HT1080 (cell line): Measurements from ENCODE around the gene VSIR. TPM values are rescaled to one million over a fixed set of nuclear protein-coding genes. Genes with fewer than 3 reads are reported as not detected.

Experiments used
- DNase-seq: peaks from one replicate; pipeline ENCODE4 v3.0.0-alpha.2; 2015; ENCODE audit warnings: low read depth
- total RNA-seq: library from RNA; depleted of rRNA; stranded (reverse); fragments of >200 nt; shearing (Covaris generic); gene quantifications from 2 replicates; pipeline ENCODE4 v1.2.3, GENCODE V29; 2014

Gene VSIR
- total RNA-seq, 1 experiment from 2014 or later = 0.02 TPM

DNA sequence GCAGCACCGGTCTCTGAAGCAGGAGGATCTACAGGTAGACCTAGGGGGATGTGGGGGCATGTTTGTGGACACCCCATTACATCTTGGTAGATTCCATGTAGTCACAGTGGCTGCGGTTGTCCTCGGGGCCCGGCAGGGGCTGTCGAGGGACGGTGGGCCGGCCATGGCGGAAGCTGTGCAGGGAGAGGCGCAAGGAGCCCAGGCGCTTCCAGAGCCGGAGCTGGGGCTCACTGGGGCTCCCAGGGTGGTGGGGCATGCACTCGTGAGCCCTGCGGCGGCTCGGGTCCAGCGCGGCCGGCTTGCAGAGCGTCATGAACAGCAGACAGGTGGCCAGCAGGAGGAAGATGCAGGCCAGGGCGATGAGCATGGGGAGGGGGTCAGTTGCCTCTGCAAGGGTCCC, 57.5 kb downstream of the VSIR start:
- DNase-seq = no peak

- no peak for DNase-seq
These were observed 58.3 kb downstream of the VSIR start for GRCh38 chr10:71715026-71715425.

GRCh38 chr10:71714592-71714991, 58.7 kb downstream of the VSIR start:
- DNase-seq = no peak

GRCh38 chr10:71714031-71714410, 59.3 kb downstream of the VSIR start:
- no peak for DNase-seq

GRCh38 chr10:71713135-71714030, 59.9 kb downstream of the VSIR start:
- DNase-seq = no peak

DNA sequence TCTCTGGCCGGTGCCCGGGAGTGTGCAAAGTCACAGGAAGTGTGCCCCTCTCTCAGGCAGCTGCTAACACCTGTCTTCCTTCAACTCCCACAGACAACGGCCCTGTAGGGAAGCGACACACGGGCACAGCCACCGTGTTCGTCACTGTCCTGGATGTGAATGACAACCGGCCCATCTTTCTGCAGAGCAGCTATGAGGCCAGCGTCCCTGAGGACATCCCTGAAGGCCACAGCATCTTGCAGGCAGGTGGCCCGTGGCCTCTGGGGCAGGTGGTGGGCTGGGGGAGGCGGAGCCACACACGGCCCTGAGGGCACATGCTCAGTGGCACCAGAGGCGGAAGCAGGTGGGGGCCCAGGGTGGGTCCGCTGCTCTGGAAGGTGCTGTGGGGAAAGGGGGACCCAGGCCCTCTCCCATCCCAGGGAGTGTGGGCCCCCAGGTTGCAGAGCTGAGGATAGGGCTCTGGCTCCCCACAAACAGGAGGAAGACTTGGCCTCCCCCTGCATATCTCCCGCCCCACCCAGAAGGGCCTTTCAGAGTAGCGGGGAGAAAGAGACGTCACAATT, 60.7 kb downstream of the VSIR start:
- DNase-seq = no peak

DNA sequence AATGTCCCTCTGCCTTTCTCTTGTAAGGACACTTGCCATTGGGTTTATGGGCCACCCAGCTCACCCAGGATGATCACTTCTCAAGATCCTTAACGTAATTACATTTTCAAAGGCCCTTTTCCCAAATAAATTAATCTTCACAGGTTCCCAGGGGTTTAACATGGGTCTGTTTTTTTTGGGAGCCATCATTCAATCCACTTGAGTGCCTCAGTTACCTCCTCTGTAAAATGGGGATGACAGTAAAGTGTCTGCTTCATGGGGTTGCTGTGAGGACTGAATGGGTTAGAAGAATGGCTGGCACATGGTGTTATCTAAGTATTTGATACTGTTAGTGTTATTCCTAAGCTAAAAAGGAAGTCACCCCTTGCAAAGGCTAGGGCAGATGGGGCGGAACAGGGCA, 61.1 kb downstream of the VSIR start:
- no peak for DNase-seq

GRCh38 chr10:71711052-71711623, 62.2 kb downstream of the VSIR start:
- no peak for DNase-seq

DNA sequence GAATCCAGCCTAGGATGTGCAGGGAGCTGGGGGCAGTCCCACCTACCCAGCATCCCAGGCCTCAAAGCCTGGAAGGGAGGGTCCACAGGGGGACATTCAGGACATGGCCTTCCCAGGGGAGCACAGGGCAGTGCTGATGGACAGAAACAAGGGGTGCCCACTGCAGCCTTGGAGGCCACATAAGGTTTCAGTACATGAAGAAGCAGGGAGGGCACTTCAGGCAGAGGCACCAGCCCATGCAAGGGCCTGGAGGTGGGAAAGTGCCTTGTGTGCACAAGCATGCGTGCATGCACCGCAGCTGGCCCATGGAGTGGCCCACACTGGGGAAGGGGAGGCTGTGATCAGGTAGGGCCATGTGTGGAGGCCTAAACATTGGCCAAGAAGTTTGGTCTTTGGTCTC, 62.8 kb downstream of the VSIR start:
- no peak for DNase-seq

GRCh38 chr10:71708897-71709882, 64.1 kb downstream of the VSIR start:
- no peak for DNase-seq

DNA sequence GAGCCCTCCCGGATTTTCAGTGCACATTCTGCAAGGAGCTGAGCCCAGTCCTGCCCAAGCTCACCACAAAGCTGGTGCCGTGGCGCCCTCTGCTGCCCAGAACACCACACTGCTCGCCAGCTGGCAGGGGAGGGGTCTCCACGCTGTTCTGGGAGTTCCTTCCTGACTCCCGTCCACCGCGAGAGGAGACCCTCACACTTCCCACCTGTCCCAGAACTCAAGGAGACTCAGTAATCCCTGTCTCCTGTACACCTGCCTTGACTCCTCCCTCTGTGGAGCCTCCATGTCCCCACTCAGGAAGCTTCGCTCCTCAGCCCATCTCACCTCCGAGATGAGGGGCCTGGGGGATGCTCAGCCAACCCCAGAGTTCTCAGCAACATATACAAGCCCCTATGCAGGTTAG, 65.0 kb downstream of the VSIR start:
- DNase-seq = no peak

DNA sequence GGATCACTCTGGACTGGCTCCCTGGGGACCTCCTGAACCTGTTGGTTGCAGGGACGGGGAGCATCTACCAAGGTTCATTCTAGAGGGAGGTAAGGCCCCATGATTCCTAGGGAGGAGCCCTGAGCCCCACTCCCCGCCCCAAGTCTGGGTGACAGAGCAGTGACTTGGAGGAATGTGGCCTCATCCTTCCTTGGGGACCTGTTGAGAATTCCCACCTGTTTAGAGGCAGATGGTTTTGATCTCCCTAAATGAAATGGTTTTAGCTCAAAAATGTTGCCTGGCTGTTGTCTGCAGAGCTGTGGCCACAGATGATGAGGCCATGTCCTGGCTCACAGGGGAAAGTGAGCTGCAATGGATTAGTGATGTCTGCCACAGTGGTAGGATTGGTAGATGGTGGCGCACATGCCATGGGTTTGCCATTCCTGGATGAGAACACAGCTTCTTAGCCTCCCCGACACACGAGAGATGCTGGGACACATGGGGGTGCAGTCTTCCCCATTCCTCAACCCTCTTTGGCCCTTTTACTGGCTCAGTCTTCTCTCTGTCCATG, 66.0 kb downstream of the VSIR start:
- no peak for DNase-seq

DNA sequence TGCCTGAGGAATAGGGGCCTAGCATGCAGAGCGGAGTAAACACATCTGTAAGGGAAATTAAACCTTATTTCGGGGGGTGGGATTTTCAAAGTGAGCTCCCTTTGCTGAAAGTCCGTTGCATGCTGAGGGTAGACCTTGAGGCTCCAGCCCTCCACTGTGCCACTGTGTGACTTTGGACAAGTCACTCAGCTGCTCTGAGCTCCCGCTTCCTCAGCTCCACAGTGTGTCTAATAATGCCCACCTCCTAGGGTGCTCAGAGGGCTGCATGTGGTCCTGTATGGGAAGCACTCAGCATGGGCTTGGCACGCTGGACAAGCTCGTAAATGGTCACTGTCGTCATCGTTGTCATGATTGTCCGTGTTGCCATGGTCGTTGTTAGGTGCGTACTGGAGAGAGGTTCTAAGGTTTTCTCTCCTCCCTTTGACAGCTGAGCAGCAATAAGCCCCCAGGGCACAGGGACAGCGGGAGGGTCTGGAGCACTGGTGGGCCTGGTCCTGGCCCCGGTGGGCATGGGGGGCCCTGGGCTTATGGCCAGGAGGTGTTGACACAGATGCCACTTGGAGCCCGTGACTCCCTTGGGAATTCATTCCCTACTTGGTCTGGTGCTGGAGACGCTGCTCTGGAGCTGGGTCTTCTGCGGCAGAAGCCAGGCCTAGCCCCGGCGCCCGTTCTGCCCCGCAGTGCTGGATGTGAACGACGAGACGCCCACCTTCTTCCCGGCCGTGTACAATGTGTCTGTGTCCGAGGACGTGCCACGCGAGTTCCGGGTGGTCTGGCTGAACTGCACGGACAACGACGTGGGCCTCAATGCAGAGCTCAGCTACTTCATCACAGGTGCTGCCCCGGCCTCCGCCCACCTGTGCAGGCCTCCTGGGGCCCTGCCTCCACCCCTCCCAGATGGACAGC, 66.9 kb downstream of the VSIR start:
- DNase-seq = no peak

DNA sequence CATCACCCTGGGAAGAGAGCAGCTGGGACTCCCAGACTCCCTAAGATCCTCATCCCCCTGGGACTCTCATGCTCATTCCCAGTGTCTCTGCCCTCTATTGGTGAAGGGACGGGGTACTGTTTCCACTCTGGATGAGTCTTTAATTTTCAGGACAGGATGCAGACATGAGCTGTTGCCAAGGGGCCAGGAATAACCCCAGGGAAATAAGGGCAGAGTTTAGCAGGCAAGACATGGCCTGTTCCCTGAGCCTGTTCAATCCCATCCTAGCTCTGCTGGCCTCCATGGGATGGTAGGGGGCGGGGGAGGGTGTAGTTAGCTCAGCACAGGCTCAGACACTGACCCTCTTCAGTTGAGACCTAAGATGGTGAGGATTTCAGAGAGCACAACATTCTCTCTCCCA, 67.7 kb downstream of the VSIR start:
- DNase-seq = no peak

GRCh38 chr10:71704816-71705215, 68.5 kb downstream of the VSIR start:
- DNase-seq = no peak

DNA sequence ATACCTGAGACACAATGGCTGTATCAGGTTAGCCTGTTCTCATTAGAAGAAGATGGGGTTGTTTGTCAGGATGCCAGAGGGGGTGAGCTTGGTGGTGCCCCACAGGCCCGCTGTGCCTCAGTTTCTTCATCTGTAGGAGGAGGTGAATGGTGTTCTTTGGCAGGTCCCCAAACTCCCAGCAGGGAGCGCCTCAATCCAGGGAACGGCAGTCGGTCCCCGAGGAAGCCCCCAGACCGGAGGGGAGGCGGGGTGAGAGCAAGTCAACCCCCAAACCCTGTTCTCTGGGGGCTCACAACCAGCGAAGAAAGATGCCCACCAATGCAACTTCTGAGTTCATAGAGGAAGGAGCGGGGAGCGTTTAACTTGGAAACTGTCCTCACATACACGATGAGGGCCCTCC, 69.7 kb downstream of the VSIR start:
- DNase-seq = no peak

- DNase-seq = no peak
These were observed 71.7 kb downstream of the VSIR start for GRCh38 chr10:71701496-71702132.

DNA sequence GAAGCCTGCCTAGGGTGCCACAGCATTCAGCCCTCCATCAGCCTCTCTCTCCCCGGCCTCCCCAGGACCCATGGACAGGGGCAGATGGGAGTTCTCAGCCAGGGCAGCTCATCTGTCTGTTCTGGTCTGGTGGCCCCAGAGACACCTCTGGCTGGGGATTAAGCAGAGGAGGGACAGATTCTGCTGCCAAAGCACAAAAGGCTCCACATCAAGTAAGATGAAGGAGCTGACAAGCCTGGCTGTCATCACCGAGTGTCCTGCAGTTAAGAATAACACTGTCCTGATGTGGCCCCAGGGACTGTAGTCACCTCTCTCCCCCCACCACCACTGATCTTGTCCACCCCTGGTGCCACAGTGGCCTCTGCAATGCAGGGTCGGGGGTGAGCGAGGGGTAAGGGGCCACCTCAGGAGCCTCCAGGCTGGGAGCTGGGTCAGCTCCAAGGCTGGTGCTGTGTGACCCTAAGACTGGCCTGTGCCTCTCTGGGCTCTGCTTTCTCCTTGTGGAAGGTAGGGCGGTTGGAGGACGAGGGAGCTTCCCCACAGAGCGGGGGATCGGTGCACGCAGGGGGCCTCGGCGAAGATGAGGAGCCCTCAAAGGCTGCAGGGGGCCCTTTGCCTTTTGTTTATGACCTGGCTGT, 72.5 kb downstream of the VSIR start:
- no peak for DNase-seq

GRCh38 chr10:71698737-71699136, 74.6 kb downstream of the VSIR start:
- no peak for DNase-seq
